NOMO-1 (cell line): ENCODE measurements around the gene CALHM3.

Experiments
- DNase-seq, 2 experiments: peaks; one replicate each; lab custom pipeline; 2025; ENCODE audit not compliant: unreplicated experiment in 2 of 2; lab: John Stamatoyannopoulos, UW

CALHM3 gene

GRCh38 chr10:103427866-103428265 is 51.2 kb downstream of the CALHM3 start:
- DNase-seq, result no peak

- DNase-seq, result no peak
These were observed 55.3 kb downstream of the CALHM3 start for GRCh38 chr10:103423748-103424147.
